ENCODE data around the gene ORC6. TPM values are rescaled to one million over a fixed set of nuclear protein-coding genes. Genes with fewer than 3 reads are reported as not detected.

Gene ORC6
- polyA plus RNA-seq, 1 donor (not counting 4 experiments of a cell fraction or from before 2014, with no cell fraction given), result 21.9 TPM

GRCh38 chr16:46715769-46716305, 26.4 kb downstream of the ORC6 start:
- no peaks in the 10 kb centered on the region for H3K79me2 ChIP-seq (ENCODE audit: control insufficient read depth, insufficient read depth, low read length)
- no peak overlapping the region for H3K27ac ChIP-seq (ENCODE audit: control insufficient read depth, insufficient read depth, low read length)
- FAIRE-seq (no peak), DNase-seq (ENCODE audit: low read depth, low spot score) (no peak)
- H3K9me1 ChIP-seq (ENCODE audit: control insufficient read depth, extremely low read depth, insufficient read depth, low read length), result no peaks in the 10 kb centered on the region
- H3K36me3 ChIP-seq (ENCODE audit: control insufficient read depth in 2 of 2, extremely low read depth in 1 of 2, insufficient read depth in 2 of 2, low read length in 2 of 2), result no peaks in the 10 kb centered on the region
- H4K20me1 ChIP-seq (ENCODE audit: control insufficient read depth, extremely low read depth, insufficient read depth, low read length), result no peaks in the 10 kb centered on the region
- TF ChIP-seq CTCF (optimal IDR thresholded peaks at IDR 0.05 in 1 of 3, IDR thresholded peaks at IDR 0.05 in 1 of 3, conservative IDR thresholded peaks at IDR 0.05 in 1 of 3; ENCODE audit: extremely low read depth in 1 of 3, insufficient read depth in 2 of 3, low read length in 3 of 3) (no peak), EZH2 (IDR thresholded peaks at IDR 0.05; ENCODE audit: low read length) (no peak)
- no peak overlapping the region for H3K4me2 ChIP-seq (ENCODE audit: control insufficient read depth, extremely low read depth, insufficient read depth, low read depth, low read length)
- dilution Hi-C loops (cut with MboI; ENCODE audit: extremely low pct_ligation_motif_present, low sequenced_read_pairs), result no loop called here
- no peaks in the 10 kb centered on the region for H3K27me3 ChIP-seq (ENCODE audit: control insufficient read depth, extremely low read depth, insufficient read depth, low read length)
- H3K9me3 ChIP-seq (ENCODE audit: control insufficient read depth, low read depth, low read length), result no peaks in the 10 kb centered on the region
- no peak overlapping the region for H3K9ac ChIP-seq (ENCODE audit: control insufficient read depth, extremely low read depth, insufficient read depth, low read length)
- H3K4me1 ChIP-seq (ENCODE audit: control insufficient read depth, extremely low read depth, insufficient read depth, low read length), result no peaks in the 10 kb centered on the region
- H3K4me3 ChIP-seq (ENCODE audit: control insufficient read depth in 2 of 3, extremely low read depth in 1 of 3, insufficient read depth in 2 of 3, low read depth in 1 of 3, low read length in 3 of 3), result no peak overlapping the region
- H2AFZ ChIP-seq (ENCODE audit: control insufficient read depth, low read length), result no peak overlapping the region

GRCh38 chr16:46717692-46718091, 28.2 kb downstream of the ORC6 start:
- no peak overlapping the region for H2AFZ ChIP-seq (ENCODE audit: control insufficient read depth, low read length)

More at GRCh38 chr16:46717692-46718091, 28.2 kb downstream of the ORC6 start:
- Histone ChIP-seq H3K4me2 (ENCODE audit: control insufficient read depth, extremely low read depth, insufficient read depth, low read depth, low read length) (no peak overlapping the region), H3K4me1 (ENCODE audit: control insufficient read depth, extremely low read depth, insufficient read depth, low read length) (no peaks in the 10 kb centered on the region), H3K9me1 (ENCODE audit: control insufficient read depth, extremely low read depth, insufficient read depth, low read length) (no peaks in the 10 kb centered on the region), H3K4me3 (ENCODE audit: control insufficient read depth in 2 of 3, extremely low read depth in 1 of 3, insufficient read depth in 2 of 3, low read depth in 1 of 3, low read length in 3 of 3) (no peak overlapping the region), H3K79me2 (ENCODE audit: control insufficient read depth, insufficient read depth, low read length) (no peaks in the 10 kb centered on the region), H3K36me3 (ENCODE audit: control insufficient read depth in 2 of 2, extremely low read depth in 1 of 2, insufficient read depth in 2 of 2, low read length in 2 of 2) (no peaks in the 10 kb centered on the region), H3K27ac (ENCODE audit: control insufficient read depth, insufficient read depth, low read length) (no peak overlapping the region), H3K27me3 (ENCODE audit: control insufficient read depth, extremely low read depth, insufficient read depth, low read length) (no peaks in the 10 kb centered on the region), H3K9me3 (ENCODE audit: control insufficient read depth, low read depth, low read length) (no peaks in the 10 kb centered on the region), H4K20me1 (ENCODE audit: control insufficient read depth, extremely low read depth, insufficient read depth, low read length) (no peaks in the 10 kb centered on the region), H3K9ac (ENCODE audit: control insufficient read depth, extremely low read depth, insufficient read depth, low read length) (no peak overlapping the region)
- dilution Hi-C loops (cut with MboI; ENCODE audit: extremely low pct_ligation_motif_present, low sequenced_read_pairs), result no loop called here
- DNase-seq (ENCODE audit: low read depth, low spot score) (no peak), FAIRE-seq (no peak)
- TF ChIP-seq CTCF (optimal IDR thresholded peaks at IDR 0.05 in 1 of 3, IDR thresholded peaks at IDR 0.05 in 1 of 3, conservative IDR thresholded peaks at IDR 0.05 in 1 of 3; ENCODE audit: extremely low read depth in 1 of 3, insufficient read depth in 2 of 3, low read length in 3 of 3) (no peak), EZH2 (IDR thresholded peaks at IDR 0.05; ENCODE audit: low read length) (no peak)
